WTC11 (cell line): ENCODE measurements around the gene LRRK2.

ENCODE experiments used
- CTCF ChIP-seq: fragments of 200-600 bp; IDR thresholded peaks from 2 replicates; pipeline ENCODE4 v1.8.0; 2022; ENCODE audit warnings: antibody characterized with exemption
- KAT7 ChIP-seq: sonication (generic); formaldehyde crosslinking; IDR thresholded peaks from 2 replicates; pipeline ENCODE4 v1.8.1; 2023; ENCODE audit warnings: missing genetic modification reagents, mild to moderate bottlenecking, borderline replicate concordance
- NR3C1 ChIP-seq: sonication (generic); formaldehyde crosslinking; conservative IDR thresholded peaks from 2 replicates; pipeline ENCODE4 v1.8.1; 2023; ENCODE audit warnings: low read depth, mild to moderate bottlenecking, missing genetic modification reagents
- TEAD1 ChIP-seq: sonication (generic); formaldehyde crosslinking; IDR thresholded peaks from 2 replicates; pipeline ENCODE4 v1.8.0; 2022; ENCODE audit warnings: mild to moderate bottlenecking, missing genetic modification reagents
- TF ChIP-seq, protein P1 (sequence below): sonication (generic); formaldehyde crosslinking; conservative IDR thresholded peaks from 2 replicates; pipeline ENCODE4 v1.8.1; 2022; ENCODE audit warnings: mild to moderate bottlenecking, missing genetic modification reagents

- TF ChIP-seq CTCF (no peak), NR3C1 (CRISPR knock-in tag) (no peak), KAT7 (no peak), TEAD1 (no peak)
- TF ChIP-seq, protein P1, sequence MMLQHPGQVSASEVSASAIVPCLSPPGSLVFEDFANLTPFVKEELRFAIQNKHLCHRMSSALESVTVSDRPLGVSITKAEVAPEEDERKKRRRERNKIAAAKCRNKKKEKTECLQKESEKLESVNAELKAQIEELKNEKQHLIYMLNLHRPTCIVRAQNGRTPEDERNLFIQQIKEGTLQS (CRISPR knock-in tag), result no peak
Observed at GRCh38 chr12:40376533-40377267, 151.9 kb downstream of the LRRK2 start.
